Left hindlimb (tissue), 1 donor: ENCODE results near the gene EIF4B.

ENCODE experiments used
- DNase-seq: peaks from one replicate; pipeline ENCODE4 v3.0.0-alpha.2; 2018

EIF4B gene

GRCh38 chr12:53047221-53048032 lies 41.2 kb downstream of the EIF4B start:
- peak; percentile 97 for DNase-seq

- DNase-seq: peak; percentile 86
These were observed 42.0 kb downstream of the EIF4B start for GRCh38 chr12:53048033-53048779.

- DNase-seq: peak; percentile 89
These were observed 42.6 kb downstream of the EIF4B start for GRCh38 chr12:53048780-53049401.

- DNase-seq: peak; percentile 88
These were observed 43.5 kb downstream of the EIF4B start, which contains the start of gene TNS2 for GRCh38 chr12:53049571-53050318. TSS of gene TNS2 (plus strand) at chr12:53050065. CDS start at chr12:53050186, 121 bp downstream.

- no peak for DNase-seq
These were observed 44.3 kb downstream of the EIF4B start for GRCh38 chr12:53050426-53051057.

GRCh38 chr12:53051058-53051880 lies 45.0 kb downstream of the EIF4B start:
- DNase-seq: peak; percentile 56

GRCh38 chr12:53051881-53052412 lies 45.7 kb downstream of the EIF4B start:
- DNase-seq: no peak

GRCh38 chr12:53052419-53053217 lies 46.4 kb downstream of the EIF4B start:
- DNase-seq: peak; percentile 95

GRCh38 chr12:53053218-53054111 lies 47.2 kb downstream of the EIF4B start:
- peak; percentile 66 for DNase-seq

- DNase-seq: peak; percentile 94
These were observed 48.0 kb downstream of the EIF4B start for GRCh38 chr12:53054112-53054878.

- DNase-seq: peak; percentile 23
These were observed 49.4 kb downstream of the EIF4B start for GRCh38 chr12:53055471-53056266.

GRCh38 chr12:53056296-53056695 lies 50.0 kb downstream of the EIF4B start:
- DNase-seq: no peak

- DNase-seq: peak; percentile 31
These were observed 50.6 kb downstream of the EIF4B start for GRCh38 chr12:53056901-53057300.

- peak; percentile 42 for DNase-seq
These were observed 51.7 kb downstream of the EIF4B start for GRCh38 chr12:53057816-53058500.

GRCh38 chr12:53058674-53059433 lies 52.6 kb downstream of the EIF4B start:
- DNase-seq: peak; percentile 34
